ENCODE measurements around the gene NATD1. TPM values are rescaled to one million over a fixed set of nuclear protein-coding genes. Genes with fewer than 3 reads are reported as not detected.
A peak's percentile ranks its signal among the peaks of the same experiment; 100 is the strongest.

Gene NATD1
- total and polyA plus RNA-seq, 9 of the 15 experiments (the other 6 are each of a cell fraction or from before 2014, with no cell fraction given): 0.24 to 5.4 (median 1.6) TPM

DNA sequence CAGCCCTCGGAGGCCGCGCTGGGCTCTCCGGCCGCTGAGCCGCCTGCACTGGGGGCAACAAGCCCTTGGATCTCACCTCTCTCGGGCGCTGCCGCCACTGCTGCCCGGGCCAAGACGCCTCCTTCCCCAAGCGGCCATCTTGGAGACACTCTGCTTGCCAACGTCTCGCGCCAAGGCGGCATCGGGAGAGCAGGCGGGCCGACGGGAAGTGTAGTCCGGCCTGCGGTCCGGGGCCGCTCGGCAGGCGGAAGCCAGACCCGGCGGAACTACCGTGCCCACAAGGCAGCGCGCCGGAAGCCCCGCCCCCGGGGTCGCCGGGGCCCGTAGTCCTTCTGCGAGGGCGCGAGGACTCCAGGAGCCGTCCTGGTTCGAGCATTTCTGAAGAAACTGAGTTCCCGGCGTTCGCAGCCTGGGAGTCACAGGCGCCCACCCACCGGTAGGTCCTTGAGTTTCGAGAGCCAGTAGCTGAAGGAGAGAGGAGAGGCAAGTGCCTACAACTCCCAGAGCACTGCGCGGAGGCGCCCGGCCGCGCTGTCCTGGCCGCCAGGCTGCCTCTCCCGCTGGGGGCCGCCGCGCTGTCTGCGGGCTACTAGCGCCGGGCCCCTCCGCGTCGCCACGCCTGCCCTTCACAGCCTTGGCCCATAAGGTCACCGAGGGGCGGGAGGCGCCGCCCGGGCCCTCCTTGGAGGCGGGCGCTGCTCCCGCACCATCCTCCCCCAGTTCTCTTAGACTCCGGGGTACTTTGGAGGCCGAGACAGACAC is 39.0 kb downstream of the NATD1 start, which contains the start of gene TMEM11 (continued):
- no peak for TF ChIP-seq ATF1 (CRISPR knock-in tag; IDR thresholded peaks at IDR 0.05)
- TF ChIP-seq ATF1 (tag; IDR thresholded peaks at IDR 0.05): peak; percentile 87
- peak; percentile 89 for TF ChIP-seq NFRKB (IDR thresholded peaks at IDR 0.05; ENCODE audit: low read depth)
- peak; percentile 91 for TF ChIP-seq ESRRA (IDR thresholded peaks at IDR 0.05; ENCODE audit: borderline replicate concordance, low read depth)
- peak; percentile 74 for TF ChIP-seq GMEB1 (CRISPR knock-in tag; IDR thresholded peaks at IDR 0.05)
- peak; percentile 52; the same call in 1 of the 2 replicates for TF ChIP-seq ATF7 (IDR thresholded peaks at IDR 0.05)
- no peak for TF ChIP-seq TCF3 (CRISPR knock-in tag; IDR thresholded peaks at IDR 0.05)
- no peak for TF ChIP-seq HMGXB4 (CRISPR knock-in tag; IDR thresholded peaks at IDR 0.05)
- TF ChIP-seq ZNF134 (CRISPR knock-in tag; conservative IDR thresholded peaks at IDR 0.05): peak; percentile 77
- TF ChIP-seq, protein P1, sequence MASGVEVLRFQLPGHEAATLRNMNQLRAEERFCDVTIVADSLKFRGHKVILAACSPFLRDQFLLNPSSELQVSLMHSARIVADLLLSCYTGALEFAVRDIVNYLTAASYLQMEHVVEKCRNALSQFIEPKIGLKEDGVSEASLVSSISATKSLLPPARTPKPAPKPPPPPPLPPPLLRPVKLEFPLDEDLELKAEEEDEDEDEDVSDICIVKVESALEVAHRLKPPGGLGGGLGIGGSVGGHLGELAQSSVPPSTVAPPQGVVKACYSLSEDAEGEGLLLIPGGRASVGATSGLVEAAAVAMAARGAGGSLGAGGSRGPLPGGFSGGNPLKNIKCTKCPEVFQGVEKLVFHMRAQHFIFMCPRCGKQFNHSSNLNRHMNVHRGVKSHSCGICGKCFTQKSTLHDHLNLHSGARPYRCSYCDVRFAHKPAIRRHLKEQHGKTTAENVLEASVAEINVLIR (CRISPR knock-in tag; IDR thresholded peaks at IDR 0.05): peak; percentile 49; the same call in 1 of the 2 replicates
- TF ChIP-seq, protein P2, sequence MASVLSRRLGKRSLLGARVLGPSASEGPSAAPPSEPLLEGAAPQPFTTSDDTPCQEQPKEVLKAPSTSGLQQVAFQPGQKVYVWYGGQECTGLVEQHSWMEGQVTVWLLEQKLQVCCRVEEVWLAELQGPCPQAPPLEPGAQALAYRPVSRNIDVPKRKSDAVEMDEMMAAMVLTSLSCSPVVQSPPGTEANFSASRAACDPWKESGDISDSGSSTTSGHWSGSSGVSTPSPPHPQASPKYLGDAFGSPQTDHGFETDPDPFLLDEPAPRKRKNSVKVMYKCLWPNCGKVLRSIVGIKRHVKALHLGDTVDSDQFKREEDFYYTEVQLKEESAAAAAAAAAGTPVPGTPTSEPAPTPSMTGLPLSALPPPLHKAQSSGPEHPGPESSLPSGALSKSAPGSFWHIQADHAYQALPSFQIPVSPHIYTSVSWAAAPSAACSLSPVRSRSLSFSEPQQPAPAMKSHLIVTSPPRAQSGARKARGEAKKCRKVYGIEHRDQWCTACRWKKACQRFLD (CRISPR knock-in tag; IDR thresholded peaks at IDR 0.05): peak; percentile 94
- 0 out of 2 replicates have a peak, but pooled peaks have one; percentile 23 for TF ChIP-seq MYNN (IDR thresholded peaks at IDR 0.05)
- no peak for TF ChIP-seq MYNN (CRISPR knock-in tag; IDR thresholded peaks at IDR 0.05)
- TF ChIP-seq FOS (IDR thresholded peaks at IDR 0.05; ENCODE audit: extremely low read depth, insufficient read length): no peak
- no peak for TF ChIP-seq ZNF316 (IDR thresholded peaks at IDR 0.05)
- TF ChIP-seq POU5F1 (IDR thresholded peaks at IDR 0.05; ENCODE audit: borderline replicate concordance, low read depth, low read length, partially characterized antibody): peak; percentile 61
- peak; percentile 65 for TF ChIP-seq ELF1 (tag; IDR thresholded peaks at IDR 0.05)
- no peak for TF ChIP-seq E2F4 (CRISPR knock-in tag; IDR thresholded peaks at IDR 0.05; ENCODE audit: low read depth)
- peak; percentile 73; the same call in 1 of the 2 replicates for TF ChIP-seq PHF8 (IDR thresholded peaks at IDR 0.05; ENCODE audit: borderline replicate concordance, low read length)
- no peak for TF ChIP-seq GTF2A2 (tag; IDR thresholded peaks at IDR 0.05)
- peak; percentile 14 for TF ChIP-seq ZBTB8A (IDR thresholded peaks at IDR 0.05; ENCODE audit: partially characterized antibody)
- TF ChIP-seq HCFC1 (IDR thresholded peaks at IDR 0.05; ENCODE audit: low read depth, low read length): peak; percentile 95

All from K562 (cell line).